H1 (cell line): Measurements from ENCODE around the gene COL26A1. TPM values are rescaled to one million over a fixed set of nuclear protein-coding genes. Genes with fewer than 3 reads are reported as not detected.

Experiments
- CTCF ChIA-PET: fragments of 300-600 bp; sonication (Branson Sonifier 250); formaldehyde crosslinking; loops from one replicate; lab custom pipeline; 2021; ENCODE audit not compliant: partially characterized antibody; lab: Charles Lee
- POLR2A ChIA-PET: fragments of 300-600 bp; sonication (Branson Sonifier 250); formaldehyde crosslinking; loops from one replicate; lab custom pipeline; 2021; ENCODE audit warnings: inconsistent platforms; ENCODE audit not compliant: partially characterized antibody; lab: Charles Lee
- DNase-seq, 2 experiments: peaks; one replicate each; pipeline versions ENCODE4 v3.0.0 to v3.0.0-alpha.2; 2010 to 2022; ENCODE audit warnings: low spot score in 2 of 2, low read depth in 1 of 2, mixed read lengths in 1 of 2
- FAIRE-seq: peaks from 2 replicates; lab custom pipeline; 2011; peaks lifted over from hg19 to GRCh38; lab: Jason Lieb, UNC
- H2AFZ ChIP-seq: 2 replicates; pipeline ENCODE4 v1.8.1; 2012; ENCODE audit warnings: low read length, inconsistent platforms
- H2AK5ac ChIP-seq: 2 replicates; pipeline ENCODE4 v1.6.1; 2013; ENCODE audit warnings: low read depth, low read length
- H2BK120ac ChIP-seq: replicated peaks from 2 replicates; pipeline ENCODE3; 2013; ENCODE audit warnings: low read depth, low read length, inconsistent platforms
- H2BK12ac ChIP-seq: 2 replicates; pipeline ENCODE4 v1.6.1; 2013; ENCODE audit warnings: low read depth, low read length
- H2BK15ac ChIP-seq: 2 replicates; pipeline ENCODE4 v1.6.1; 2013; ENCODE audit warnings: low read length
- H2BK20ac ChIP-seq: 2 replicates; pipeline ENCODE4 v1.6.1; 2013; ENCODE audit warnings: low read length
- H2BK5ac ChIP-seq: 2 replicates; pipeline ENCODE4 v1.6.1; 2013; ENCODE audit warnings: low read depth, low read length
- H3K14ac ChIP-seq: 2 replicates; pipeline ENCODE4 v1.6.1; 2013; ENCODE audit warnings: inconsistent platforms; ENCODE audit not compliant: insufficient read length
- H3K18ac ChIP-seq: 2 replicates; pipeline ENCODE4 v1.6.1; 2013; ENCODE audit warnings: low read length; ENCODE audit errors: extremely low read depth
- H3K23ac ChIP-seq: 2 replicates; pipeline ENCODE4 v1.6.1; 2013; ENCODE audit warnings: inconsistent platforms; ENCODE audit not compliant: insufficient read length
- H3K23me2 ChIP-seq: 2 replicates; pipeline ENCODE4 v1.6.1; 2013; ENCODE audit warnings: low read depth, low read length
- H3K27ac ChIP-seq: 2 replicates; pipeline ENCODE4 v1.6.1; 2011; ENCODE audit warnings: low read depth, low read length, inconsistent platforms
- H3K27me3 ChIP-seq, 4 experiments: replicated peaks in 1 of 4; 1 replicate in 1 of 4; 2 replicates in 3 of 4; pipeline versions ENCODE4 v1.6.1 to v1.8.1; 2011 to 2013; ENCODE audit warnings: low read length in 3 of 4, mild to moderate bottlenecking in 3 of 4, inconsistent platforms in 2 of 4, mixed read lengths in 2 of 4, moderate library complexity in 1 of 4; ENCODE audit not compliant: control insufficient read depth in 3 of 4, insufficient read depth in 3 of 4; ENCODE audit errors: extremely low read depth in 1 of 4
- H3K36me3 ChIP-seq, 4 experiments: 2 replicates each; pipeline versions ENCODE4 v1.6.1 to v1.8.1; 2011 to 2013; ENCODE audit warnings: mild to moderate bottlenecking in 4 of 4, low read length in 3 of 4, moderate library complexity in 2 of 4, control low read depth in 1 of 4, inconsistent platforms in 1 of 4; ENCODE audit not compliant: insufficient read depth in 4 of 4, control insufficient read depth in 2 of 4
- H3K4ac ChIP-seq: replicated peaks from 2 replicates; pipeline ENCODE3; 2013; ENCODE audit warnings: low read length, low read depth, mixed read lengths, inconsistent platforms; ENCODE audit not compliant: insufficient read length
- H3K4me1 ChIP-seq, 4 experiments: replicated peaks in 1 of 4; 1 replicate in 1 of 4; 2 replicates in 3 of 4; pipeline versions ENCODE4 v1.6.1 to v1.8.1; 2011 to 2013; ENCODE audit warnings: low read length in 3 of 4, inconsistent platforms in 2 of 4, mixed read lengths in 1 of 4; ENCODE audit not compliant: insufficient read depth in 4 of 4, control insufficient read depth in 3 of 4
- H3K4me2 ChIP-seq, 2 experiments: 2 replicates each; pipeline versions ENCODE4 v1.6.1 to v1.8.1; 2011 to 2013; ENCODE audit warnings: low read depth in 2 of 2, low read length in 2 of 2, control low read depth in 1 of 2, inconsistent platforms in 1 of 2, mild to moderate bottlenecking in 1 of 2; ENCODE audit not compliant: insufficient read depth in 1 of 2
- H3K4me3 ChIP-seq, 4 experiments: fragments of 200-600, 300-600 bp in 1 of 4; sonication (generic), shearing (Covaris generic), sonication (Bioruptor Twin) in 1 of 4; 2 replicates each; pipeline versions ENCODE4 v1.5.1 to v1.8.1; 2011 to 2016; ENCODE audit warnings: low read length in 4 of 4, low read depth in 3 of 4, control low read depth in 2 of 4, inconsistent platforms in 2 of 4, mild to moderate bottlenecking in 2 of 4, mixed read lengths in 1 of 4, moderate library complexity in 1 of 4; ENCODE audit not compliant: insufficient read depth in 2 of 4; ENCODE audit errors: extremely low read depth in 1 of 4
- H3K56ac ChIP-seq: replicated peaks from 2 replicates; pipeline ENCODE3; 2013; ENCODE audit warnings: low read depth, mild to moderate bottlenecking, mixed read lengths, low read length, inconsistent platforms; ENCODE audit not compliant: insufficient read length
- H3K79me1 ChIP-seq: 2 replicates; pipeline ENCODE4 v1.6.1; 2013; ENCODE audit warnings: low read depth, low read length, control low read depth
- H3K79me2 ChIP-seq, 2 experiments: 2 replicates each; pipeline versions ENCODE4 v1.6.1 to v1.8.1; 2012 to 2013; ENCODE audit warnings: low read length in 2 of 2, mild to moderate bottlenecking in 2 of 2, inconsistent platforms in 1 of 2; ENCODE audit not compliant: insufficient read depth in 2 of 2, control insufficient read depth in 1 of 2
- H3K9ac ChIP-seq, 4 experiments: replicated peaks in 1 of 4; 1 replicate in 1 of 4; 2 replicates in 3 of 4; pipeline versions ENCODE4 v1.6.1 to v1.8.1; 2011 to 2013; ENCODE audit warnings: low read depth in 3 of 4, low read length in 3 of 4, control low read depth in 2 of 4, mild to moderate bottlenecking in 2 of 4, moderate library complexity in 2 of 4, inconsistent platforms in 1 of 4; ENCODE audit errors: extremely low read depth in 1 of 4
- H3K9me3 ChIP-seq, 2 experiments: 2 replicates each; pipeline versions ENCODE4 v1.6.1 to v1.8.1; 2012 to 2013; ENCODE audit warnings: mild to moderate bottlenecking in 2 of 2, moderate library complexity in 2 of 2, control low read depth in 1 of 2, inconsistent platforms in 1 of 2, low read depth in 1 of 2, low read length in 1 of 2, mixed read lengths in 1 of 2; ENCODE audit not compliant: insufficient read depth in 2 of 2
- H4K20me1 ChIP-seq, 2 experiments: replicated peaks in 1 of 2; 2 replicates each; pipeline versions ENCODE3 to v1.8.1; 2011 to 2013; ENCODE audit warnings: inconsistent platforms in 2 of 2, low read length in 2 of 2, mild to moderate bottlenecking in 1 of 2; ENCODE audit not compliant: insufficient read depth in 2 of 2, control insufficient read depth in 1 of 2
- H4K5ac ChIP-seq: 2 replicates; pipeline ENCODE4 v1.6.1; 2013; ENCODE audit warnings: low read length, low read depth, mixed read lengths, inconsistent platforms; ENCODE audit not compliant: insufficient read length
- H4K8ac ChIP-seq: 2 replicates; pipeline ENCODE4 v1.8.0; 2013; ENCODE audit warnings: mild to moderate bottlenecking, moderate library complexity, low read length, inconsistent platforms; ENCODE audit not compliant: insufficient read depth; ENCODE audit errors: extremely low read depth
- H4K91ac ChIP-seq: replicated peaks from 2 replicates; pipeline ENCODE3; 2013; ENCODE audit warnings: low read length, mixed read lengths, inconsistent platforms; ENCODE audit not compliant: insufficient read length
- NRF1 ChIP-seq: IDR thresholded peaks from 2 replicates; pipeline ENCODE4 v1.6.1; 2011; ENCODE audit warnings: mild to moderate bottlenecking, low read depth, low read length, improper control_type of control experiment
- RNF2 ChIP-seq: fragments of 200-900, 300-1000 bp; sonication (generic); IDR thresholded peaks from 2 replicates; pipeline ENCODE4 v1.7.1; 2016; ENCODE audit warnings: borderline replicate concordance, low read depth, mild to moderate bottlenecking, antibody characterized with exemption, low read length; ENCODE audit not compliant: poor library complexity, severe bottlenecking; ENCODE audit errors: missing control alignments
- USF2 ChIP-seq: IDR thresholded peaks from 2 replicates; pipeline ENCODE4 v1.6.1; 2011; ENCODE audit warnings: low read length, improper control_type of control experiment
- WGBS, 2 experiments: shearing (Covaris generic) in 1 of 2; methylation state at CpG; one replicate each; pipeline versions ENCODE4 v1.1.6 to v1.1.7; 2013 to 2015; ENCODE audit warnings: low lambda C conversion rate in 2 of 2, mixed read lengths in 2 of 2, inconsistent platforms in 1 of 2, low coverage in 1 of 2, missing lambda C conversion rate in 1 of 2; ENCODE audit not compliant: insufficient replicate concordance in 2 of 2, insufficient coverage in 1 of 2, insufficient read length in 1 of 2; ENCODE audit errors: extremely low coverage in 1 of 2, missing lambda C conversion rate in 1 of 2; 5-methylcytosine and 5-hydroxymethylcytosine counted together
- polyA plus RNA-seq, 7 experiments: library from polyadenylated mRNA; depleted of rRNA in 3 of 7; stranded (reverse) in 5 of 7; unstranded in 2 of 7; fragments of >200 nt in 5 of 7; fragments of 200-250 nt in 2 of 7; gene quantifications; 1 replicate in 5 of 7; 2 replicates in 1 of 7; 4 replicates in 1 of 7; pipeline versions ENCODE4 v1.2.1 to v1.2.3, GENCODE V29; 2011 to 2013; ENCODE audit warnings: missing spikeins in 2 of 7, mixed read lengths in 2 of 7
- total RNA-seq: library from RNA; stranded (reverse); fragmentation: NEBNext Ultra II Directional; extraction: Animal tissue kit (Norgen Biotek cat#: 25700); gene quantifications from 2 replicates; pipeline ENCODE4 v1.2.1, GENCODE V29; 2021

The COL26A1 gene
- total and polyA plus RNA-seq, 2 of the 8 experiments (the other 6 are each of a cell fraction or from before 2014, with no cell fraction given): 51.1 to 68.8 TPM

- Histone ChIP-seq H2BK12ac (no peak overlapping the region), H3K4me1 (peaks cover 0 to 11% (median 4%) of the 10 kb centered on the region in 4 experiments; a peak in 4 of 7 replicates), H2BK15ac (no peak overlapping the region), H3K79me1 (no peaks in the 10 kb centered on the region), H4K20me1 (peaks cover 0 to 4% of the 10 kb centered on the region in 2 experiments), H3K4me3 (no peak overlapping the region), H4K5ac (no peak overlapping the region), H3K9me3 (no peaks in the 10 kb centered on the region), H3K36me3 (no peaks in the 10 kb centered on the region), H2AK5ac (no peak overlapping the region), H4K91ac (no peak overlapping the region), H3K14ac (no peak overlapping the region), H2BK120ac (no peak overlapping the region), H3K18ac (no peak overlapping the region), H3K23ac (no peak overlapping the region), H3K23me2 (no peaks in the 10 kb centered on the region), H2BK20ac (no peak overlapping the region), H4K8ac (no peak overlapping the region), H3K79me2 (no peaks in the 10 kb centered on the region), H2AFZ (no peak overlapping the region), H3K4me2 (no peak overlapping the region), H3K27me3 (no peaks in the 10 kb centered on the region), H2BK5ac (no peak overlapping the region; the same call in 1 of the 2 replicates), H3K27ac (no peak overlapping the region), H3K56ac (no peak overlapping the region), H3K9ac (no peak overlapping the region), H3K4ac (no peak overlapping the region)
- DNase-seq: no peak
- 76% methylated on average over 9 of the region's 9 CpGs; no CpG with 5 or more reads in 1 of the 2 experiments for WGBS, 2 experiments
- no peak for FAIRE-seq
- ChIA-PET POLR2A (interaction anchor here (0.7 to 6.1 kb wide), 2 partner anchors 11 to 14 kb away, joined by 3 to 29 read pairs; no protein-coding TSS in a partner anchor), CTCF (interaction anchor here (0.7 to 4.3 kb wide), 7 partner anchors 9 to 59 kb away, joined by 3 to 17 read pairs (median 4); no protein-coding TSS in a partner anchor)
- TF ChIP-seq USF2: 0 out of 2 replicates have a peak, but pooled peaks have one; percentile 45
- TF ChIP-seq RNF2: no peak
- no peak for TF ChIP-seq NRF1
These were observed 108.2 kb downstream of the COL26A1 start for GRCh38 chr7:101470668-101471487.
